ENCODE data around the gene BPI.
"Not testable (repeated sequence)": the region's sequence is repeated elsewhere in the genome, so short reads cannot be mapped to it uniquely, and the experiment has no call there.

The BPI gene

GRCh38 chr20:38363004-38363747 is 59.2 kb downstream of the BPI start:
- no peak for DNase-seq (ENCODE audit: low spot score)

DNA sequence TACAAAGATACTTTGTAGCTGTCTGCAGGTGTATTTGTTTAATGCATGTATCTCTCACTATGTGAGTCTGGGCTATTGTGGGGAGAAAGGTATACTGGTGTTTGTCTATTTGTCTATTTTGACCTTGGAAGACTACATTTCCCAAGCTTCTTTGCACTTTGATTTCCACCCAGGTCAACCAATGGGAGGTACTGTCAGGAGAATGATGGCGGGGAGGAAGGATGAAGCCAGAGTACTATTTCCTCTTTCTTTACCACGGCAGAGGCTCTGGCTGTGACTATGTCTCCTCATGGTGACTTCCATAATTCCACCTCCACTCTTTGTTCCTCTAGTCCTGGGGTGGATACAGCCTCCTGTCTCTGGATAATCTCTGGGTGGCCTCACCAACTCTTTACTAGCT is 65.4 kb downstream of the BPI start:
- no peak for DNase-seq (ENCODE audit: low spot score)

DNA sequence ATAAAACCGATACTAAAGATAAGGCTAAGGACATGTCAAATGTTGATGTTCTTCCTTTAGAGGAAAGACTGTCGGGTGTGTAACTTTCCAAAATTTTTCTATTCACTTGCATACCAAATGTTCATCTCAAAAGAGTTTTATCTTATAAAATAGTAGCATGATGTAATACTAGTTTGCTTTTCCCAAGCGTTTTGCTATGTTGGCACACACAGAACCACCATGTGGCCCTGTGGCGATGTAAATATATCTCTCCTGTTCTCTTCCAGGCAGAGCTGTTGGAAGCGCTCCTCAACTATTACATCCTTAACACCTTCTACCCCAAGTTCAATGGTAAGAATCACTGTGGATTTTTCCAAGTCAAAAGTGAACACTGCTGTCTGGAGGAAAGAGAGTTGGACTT is 68.8 kb downstream of the BPI start:
- no peak for DNase-seq (ENCODE audit: low spot score)

DNA sequence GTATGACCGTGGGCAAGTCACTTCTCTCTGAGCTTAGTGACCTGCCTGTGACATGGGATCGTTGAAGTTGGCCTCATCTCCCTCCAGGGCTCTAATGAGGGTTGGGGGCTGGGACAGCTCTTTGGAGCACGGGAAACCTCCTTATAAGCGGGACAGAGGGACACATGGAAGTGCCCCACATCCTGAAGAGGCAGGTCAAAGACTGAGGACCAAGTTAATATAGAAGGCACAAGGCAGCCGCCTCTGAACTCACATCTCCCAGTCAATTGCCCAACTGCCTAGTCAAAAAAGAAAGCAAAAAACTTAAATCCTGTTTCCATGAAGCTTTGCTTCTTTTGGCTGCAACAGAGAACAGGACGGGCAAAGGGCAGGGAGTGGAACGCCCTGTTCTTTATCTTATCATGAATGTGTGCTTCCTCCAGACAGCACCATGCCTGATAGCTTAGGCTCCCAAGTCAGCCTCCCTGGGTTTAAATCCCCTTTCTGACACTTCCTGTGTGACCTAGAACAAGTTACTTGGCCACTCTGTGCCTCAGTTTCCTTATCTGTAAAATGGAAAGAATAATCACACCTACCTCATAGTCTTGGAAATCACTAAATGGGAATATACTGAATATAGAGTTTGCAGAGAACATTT is 69.4 kb downstream of the BPI start:
- no peak for DNase-seq (ENCODE audit: low spot score)

DNA sequence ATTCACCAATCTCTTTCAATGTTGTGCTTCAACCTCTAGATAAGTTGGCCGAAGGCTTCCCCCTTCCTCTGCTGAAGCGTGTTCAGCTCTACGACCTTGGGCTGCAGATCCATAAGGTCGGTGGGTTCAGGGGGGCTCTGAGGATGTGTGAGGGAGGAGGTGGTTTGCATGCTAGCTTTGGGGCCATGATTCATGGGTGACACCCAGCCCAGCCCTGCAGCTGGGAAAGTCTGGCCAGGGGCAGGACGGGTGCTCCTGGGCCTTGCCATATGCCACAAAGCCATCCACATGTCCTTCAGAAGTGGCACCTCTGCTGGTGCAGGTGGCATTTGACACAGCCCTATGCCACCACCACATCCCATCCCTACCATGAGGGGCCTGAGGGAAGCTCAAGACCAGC is 69.9 kb downstream of the BPI start:
- no peak for DNase-seq (ENCODE audit: low spot score)

- DNase-seq (ENCODE audit: low spot score) = no peak
These were observed 73.2 kb downstream of the BPI start for GRCh38 chr20:38377039-38377685.

DNA sequence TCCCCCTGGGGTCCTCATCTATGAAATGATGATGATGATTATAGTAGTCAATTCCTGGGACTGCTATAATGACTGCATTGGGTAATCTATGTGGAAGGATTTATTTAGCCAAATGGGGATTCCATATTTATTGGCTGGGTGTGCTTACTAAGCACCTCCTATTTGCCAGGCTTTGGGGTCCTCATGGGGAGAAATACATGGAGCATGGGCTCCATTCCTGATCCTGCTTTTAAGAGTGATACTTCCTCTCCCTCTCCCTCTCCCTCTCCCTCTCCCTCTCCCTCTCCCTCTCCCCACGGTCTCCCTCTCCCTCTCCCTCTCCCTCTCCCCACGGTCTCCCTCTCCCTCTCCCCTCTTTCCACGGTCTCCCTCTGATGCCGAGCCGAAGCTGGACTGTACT is 73.9 kb downstream of the BPI start:
- not testable (repeated sequence) for DNase-seq (ENCODE audit: low spot score)

DNA sequence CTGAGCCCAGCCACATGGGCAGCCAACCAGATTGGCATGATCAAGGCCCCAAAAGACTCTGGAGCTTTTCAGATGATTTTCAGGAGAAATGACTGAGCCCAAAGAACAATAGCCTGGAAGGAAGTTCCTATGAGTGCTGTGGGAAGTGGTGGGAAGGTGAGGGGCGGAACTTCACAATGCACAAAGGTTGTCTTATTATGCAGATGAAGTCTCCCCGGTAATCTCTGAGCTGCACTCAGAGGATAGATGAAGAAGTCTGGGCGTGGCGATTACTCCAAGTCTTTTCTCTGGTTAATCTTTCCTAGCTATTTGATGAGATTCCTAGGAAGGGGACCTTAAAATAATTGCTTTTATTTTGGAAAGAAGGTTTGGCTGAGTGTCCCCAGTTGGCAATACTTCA is 79.2 kb downstream of the BPI start:
- no peak for DNase-seq (ENCODE audit: low spot score)

- no peak for DNase-seq (ENCODE audit: low spot score)
These were observed 82.0 kb downstream of the BPI start for GRCh38 chr20:38386004-38386403.

GRCh38 chr20:38386851-38387250 is 82.9 kb downstream of the BPI start:
- no peak for DNase-seq (ENCODE audit: low spot score)
